ENCODE results near the gene PERCC1.

DNA sequence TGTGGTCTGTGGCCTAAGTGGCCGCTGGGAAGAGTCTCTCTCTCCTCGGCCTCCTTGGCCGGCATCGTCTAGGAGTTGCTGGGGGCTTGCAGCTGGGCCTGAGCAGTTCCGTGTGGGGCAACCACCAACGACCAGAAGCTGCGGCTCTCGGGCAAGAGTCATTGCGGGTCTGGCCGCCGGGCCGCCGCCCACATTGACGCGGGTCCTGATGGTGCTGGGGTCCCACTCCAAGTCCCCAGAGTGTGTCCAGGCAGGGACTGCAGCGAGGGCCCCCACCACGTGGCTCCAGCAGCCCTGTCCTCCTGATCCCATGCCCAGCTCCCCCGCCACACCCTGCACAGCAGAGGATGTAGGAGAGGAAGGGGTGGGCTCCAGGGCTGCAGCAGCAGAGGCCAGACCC is 47.3 kb upstream of the PERCC1 start:
- TF ChIP-seq CTCF (IDR thresholded peaks at IDR 0.05) (no peak), POLR2AphosphoS5 (IDR thresholded peaks at IDR 0.05) (no peak), POLR2A (IDR thresholded peaks at IDR 0.05) (no peak)
